B cell (primary cell): ENCODE results near the gene ZNF805. TPM values are rescaled to one million over a fixed set of nuclear protein-coding genes. Genes with fewer than 3 reads are reported as not detected.
"Not testable (repeated sequence)": the region's sequence is repeated elsewhere in the genome, so short reads cannot be mapped to it uniquely, and the experiment has no call there.

ENCODE experiments used
- ATAC-seq: fragments of 200-7000 bp; cut with Tn5 transposase; one replicate; pipeline ENCODE4 v1.10.0; 2021; ENCODE audit warnings: low read depth, mild to moderate bottlenecking, moderate number of reproducible peaks, moderate library complexity
- CTCF ChIA-PET: fragments of 350-600 bp; sonication (Branson Sonifier 250); formaldehyde crosslinking; loops from one replicate; lab custom pipeline; 2021; ENCODE audit warnings: antibody characterized with exemption, inconsistent platforms; lab: Charles Lee
- POLR2A ChIA-PET: fragments of 350-600 bp; sonication (Branson Sonifier 250); formaldehyde crosslinking; loops from one replicate; lab custom pipeline; 2021; ENCODE audit warnings: antibody characterized with exemption; lab: Charles Lee
- DNase-seq: peaks from one replicate; pipeline ENCODE4 v3.0.0; 2013
- H2AFZ ChIP-seq: 2 replicates; pipeline ENCODE4 v1.6.1; 2012; ENCODE audit warnings: mild to moderate bottlenecking, low read depth, low read length; ENCODE audit not compliant: insufficient read depth, poor library complexity, severe bottlenecking
- H3K27ac ChIP-seq, 2 donors: 1 replicate in 1 of 2; 2 replicates in 1 of 2; pipeline ENCODE4 v1.5.1; 2012 to 2013; ENCODE audit warnings: low read length in 2 of 2, mild to moderate bottlenecking in 2 of 2, moderate library complexity in 1 of 2
- H3K27me3 ChIP-seq, 4 experiments: fragments of 200-600 bp in 1 of 4; sonication (generic) in 1 of 4; replicated peaks in 1 of 4; 1 replicate in 2 of 4; 2 replicates in 2 of 4; pipeline versions ENCODE4 v1.6.1 to v1.7.0; 2013 to 2016; ENCODE audit warnings: low read length in 3 of 4, mild to moderate bottlenecking in 2 of 4, mixed read lengths in 1 of 4, moderate library complexity in 1 of 4; ENCODE audit not compliant: insufficient read depth in 4 of 4, control insufficient read depth in 3 of 4; ENCODE audit errors: control extremely low read depth in 1 of 4
- H3K36me3 ChIP-seq, 2 experiments: replicated peaks in 1 of 2; 1 replicate in 1 of 2; 2 replicates in 1 of 2; pipeline versions ENCODE4 v1.6.1 to v1.7.1; 2013; ENCODE audit warnings: low read length in 1 of 2; ENCODE audit not compliant: insufficient read depth in 2 of 2, control insufficient read depth in 1 of 2; ENCODE audit errors: control extremely low read depth in 1 of 2, extremely low read depth in 1 of 2
- H3K4me1 ChIP-seq, 2 donors: fragments of 200-600 bp in 1 of 2; sonication (generic) in 1 of 2; 1 replicate in 1 of 2; 2 replicates in 1 of 2; pipeline versions ENCODE4 v1.5.1 to v1.6.1; 2013 to 2017; ENCODE audit warnings: low read length in 2 of 2; ENCODE audit not compliant: control insufficient read depth in 2 of 2, insufficient read depth in 2 of 2
- H3K4me2 ChIP-seq: replicated peaks from 2 replicates; pipeline ENCODE3; 2012; ENCODE audit warnings: mild to moderate bottlenecking, low read depth, low read length; ENCODE audit not compliant: poor library complexity, severe bottlenecking
- H3K4me3 ChIP-seq, 5 experiments: fragments of 200-600 bp in 1 of 5; sonication (generic) in 1 of 5; 1 replicate in 3 of 5; 2 replicates in 2 of 5; pipeline versions ENCODE4 v1.5.1 to v1.7.0; 2011 to 2016; ENCODE audit warnings: low read length in 4 of 5, mild to moderate bottlenecking in 4 of 5, low read depth in 2 of 5, control low read depth in 1 of 5, moderate library complexity in 1 of 5; ENCODE audit not compliant: insufficient read depth in 1 of 5; ENCODE audit errors: control extremely low read depth in 1 of 5, extremely low read depth in 1 of 5
- H3K79me2 ChIP-seq: fragments of 200-600 bp; sonication (generic); one replicate; pipeline ENCODE4 v1.6.0; 2016; ENCODE audit warnings: low read length; ENCODE audit not compliant: control insufficient read depth, insufficient read depth
- H3K9ac ChIP-seq: fragments of 200-600 bp; sonication (generic); 2 replicates; pipeline ENCODE4 v1.6.1; 2017; ENCODE audit warnings: mild to moderate bottlenecking, low read length, moderate library complexity
- H3K9me3 ChIP-seq, 3 donors: one replicate each; pipeline versions ENCODE4 v1.6.1 to v1.7.1; 2013; ENCODE audit warnings: low read length in 2 of 3; ENCODE audit not compliant: control insufficient read depth in 2 of 3, insufficient read depth in 1 of 3; ENCODE audit errors: control extremely low read depth in 1 of 3
- H4K20me1 ChIP-seq: 2 replicates; pipeline ENCODE4 v1.6.0; 2012; ENCODE audit warnings: mild to moderate bottlenecking, low read length; ENCODE audit not compliant: insufficient read depth, control insufficient read depth, poor library complexity, severe bottlenecking
- H3K27ac Mint-ChIP-seq: one replicate; pipeline ENCODE4 v1.8.0; 2021; ENCODE audit warnings: mixed read lengths
- H3K27me3 Mint-ChIP-seq: one replicate; pipeline ENCODE4 v1.8.0; 2021; ENCODE audit warnings: mixed read lengths
- H3K4me1 Mint-ChIP-seq: one replicate; pipeline ENCODE4 v1.8.0; 2021; ENCODE audit warnings: mixed read lengths
- H3K4me3 Mint-ChIP-seq: one replicate; pipeline ENCODE4 v1.8.0; 2021; ENCODE audit warnings: mixed read lengths
- H3K9me3 Mint-ChIP-seq: one replicate; pipeline ENCODE4 v1.8.0; 2022; ENCODE audit warnings: mixed read lengths; ENCODE audit not compliant: insufficient read depth
- CTCF ChIP-seq: fragments of 200-600 bp; IDR thresholded peaks from one replicate; pipeline ENCODE4 v1.8.0; 2022; ENCODE audit warnings: antibody characterized with exemption, mild to moderate bottlenecking
- EZH2 ChIP-seq: IDR thresholded peaks from 2 replicates; pipeline ENCODE4 v1.6.1; 2012; ENCODE audit warnings: borderline replicate concordance, low read depth, mild to moderate bottlenecking, moderate library complexity, low read length; ENCODE audit not compliant: insufficient read depth, poor library complexity, severe bottlenecking
- WGBS: methylation state at CpG from one replicate; pipeline ENCODE4 v1.1.5; 2013; ENCODE audit warnings: missing lambda C conversion rate; ENCODE audit not compliant: insufficient coverage; 5-methylcytosine and 5-hydroxymethylcytosine counted together
- intact Hi-C: fragments of 100-400 bp; cut with micrococcal nuclease; formaldehyde crosslinking; loops from one replicate; pipeline ENCODE4 v1.10.0; 2022
- polyA plus RNA-seq: library from polyadenylated mRNA; depleted of rRNA; stranded (reverse); fragments of >200 nt; gene quantifications from 2 replicates; pipeline ENCODE4 v1.2.3, GENCODE V29; 2012
- total RNA-seq, 2 donors: library from RNA; stranded (reverse); fragments of 120-200 nt in 1 of 2; gene quantifications; 1 replicate in 1 of 2; 2 replicates in 1 of 2; pipeline versions ENCODE4 v1.2.3 to v1.2.4, GENCODE V29; 2013 to 2022

ZNF805 gene
- total and polyA plus RNA-seq, 2 donors (not counting 1 experiment from before 2014, with no cell fraction given), result 1.9 to 20.0 TPM

- no peak overlapping the region for H3K4me3 Mint-ChIP-seq
- peaks cover 7% of the 10 kb centered on the region for H4K20me1 ChIP-seq
- no peak overlapping the region for H2AFZ ChIP-seq
- H3K4me1 ChIP-seq, result peaks cover 12 to 15% of the 10 kb centered on the region in 2 donors
- H3K4me1 Mint-ChIP-seq, result peaks cover 13% of the 10 kb centered on the region
- no peak overlapping the region for H3K27ac Mint-ChIP-seq
- H3K4me3 ChIP-seq, result no peak overlapping the region
- intact Hi-C loops, result no loop called here
- no peaks in the 10 kb centered on the region for H3K9me3 ChIP-seq
- H3K27ac ChIP-seq, result no peak overlapping the region
- no peaks in the 10 kb centered on the region for H3K27me3 Mint-ChIP-seq
- ChIA-PET CTCF (no interaction called here), POLR2A (no interaction called here)
- ATAC-seq (no peak), DNase-seq (no peak)
- no CpG with 5 or more reads among the region's 1 CpG for WGBS
- no peaks in the 10 kb centered on the region for H3K27me3 ChIP-seq
- TF ChIP-seq EZH2 (no peak), CTCF (no peak)
- H3K9ac ChIP-seq, result no peak overlapping the region
- H3K79me2 ChIP-seq, result peaks cover 23% of the 10 kb centered on the region
- peaks cover 3 to 10% of the 10 kb centered on the region in 2 experiments for H3K36me3 ChIP-seq
- H3K9me3 Mint-ChIP-seq, result no peaks in the 10 kb centered on the region
- H3K4me2 ChIP-seq, result no peak overlapping the region
These were observed 36.0 kb downstream of the ZNF805 start for GRCh38 chr19:57276430-57276829.

GRCh38 chr19:57278481-57278880 is 38.0 kb downstream of the ZNF805 start:
- Histone ChIP-seq H3K4me1 (peaks cover 29 to 33% of the 10 kb centered on the region in 2 donors), H4K20me1 (peaks cover 21% of the 10 kb centered on the region), H3K79me2 (peaks cover 43% of the 10 kb centered on the region)
- H3K27ac Mint-ChIP-seq, H3K4me3 Mint-ChIP-seq, H3K27ac ChIP-seq, H3K27me3 ChIP-seq, H3K4me2 ChIP-seq, H3K9ac ChIP-seq, H3K9me3 ChIP-seq, H3K9me3 Mint-ChIP-seq, ATAC-seq, DNase-seq, intact Hi-C loops, H3K4me3 ChIP-seq, H2AFZ ChIP-seq, H3K36me3 ChIP-seq, H3K27me3 Mint-ChIP-seq, POLR2A ChIA-PET: not testable (repeated sequence)
- H3K4me1 Mint-ChIP-seq, result peaks cover 26% of the 10 kb centered on the region
- WGBS, result 100% methylated on average over 1 of the region's 2 CpGs
- CTCF ChIA-PET, result interaction anchor here (0.7 kb wide), 1 partner anchor 11 kb away, joined by 3 read pairs; no protein-coding TSS in a partner anchor
